GM19467 (cell line): ENCODE measurements around the gene TAS2R8.
"Not testable (repeated sequence)": the region's sequence is repeated elsewhere in the genome, so short reads cannot be mapped to it uniquely, and the experiment has no call there.

Source experiments
- ATAC-seq: cut with Tn5 transposase; IDR thresholded peaks from one replicate; pipeline ENCODE4 v1.9.1; 2021; ENCODE audit warnings: mild to moderate bottlenecking, moderate library complexity; ENCODE audit not compliant: unreplicated experiment

TAS2R8 gene, protein sequence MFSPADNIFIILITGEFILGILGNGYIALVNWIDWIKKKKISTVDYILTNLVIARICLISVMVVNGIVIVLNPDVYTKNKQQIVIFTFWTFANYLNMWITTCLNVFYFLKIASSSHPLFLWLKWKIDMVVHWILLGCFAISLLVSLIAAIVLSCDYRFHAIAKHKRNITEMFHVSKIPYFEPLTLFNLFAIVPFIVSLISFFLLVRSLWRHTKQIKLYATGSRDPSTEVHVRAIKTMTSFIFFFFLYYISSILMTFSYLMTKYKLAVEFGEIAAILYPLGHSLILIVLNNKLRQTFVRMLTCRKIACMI

DNA sequence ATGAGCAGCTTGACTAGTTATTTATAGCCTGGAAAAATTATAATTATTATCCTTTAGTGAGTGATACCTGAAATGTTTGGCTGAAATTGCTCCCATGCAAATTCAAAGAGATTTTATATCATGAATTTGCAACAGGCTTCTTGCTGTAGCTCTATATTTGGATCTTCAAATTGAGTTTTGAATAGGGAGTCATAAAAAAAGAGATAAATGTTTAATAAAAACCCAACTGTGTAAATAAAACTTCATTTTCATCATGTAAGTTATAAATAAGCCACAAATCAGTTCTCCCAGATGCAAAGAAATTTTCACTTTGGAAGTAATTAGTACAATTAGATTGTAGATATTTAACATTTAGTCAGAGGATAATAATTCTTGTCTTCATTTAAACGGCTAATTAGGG, at the start of gene TAS2R8:
TAS2R8 (minus strand) TSS at position 101 of the 400 bp plus-strand sequence. CDS start 306 bp downstream, outside the sequence.
- ATAC-seq, result no peak

DNA sequence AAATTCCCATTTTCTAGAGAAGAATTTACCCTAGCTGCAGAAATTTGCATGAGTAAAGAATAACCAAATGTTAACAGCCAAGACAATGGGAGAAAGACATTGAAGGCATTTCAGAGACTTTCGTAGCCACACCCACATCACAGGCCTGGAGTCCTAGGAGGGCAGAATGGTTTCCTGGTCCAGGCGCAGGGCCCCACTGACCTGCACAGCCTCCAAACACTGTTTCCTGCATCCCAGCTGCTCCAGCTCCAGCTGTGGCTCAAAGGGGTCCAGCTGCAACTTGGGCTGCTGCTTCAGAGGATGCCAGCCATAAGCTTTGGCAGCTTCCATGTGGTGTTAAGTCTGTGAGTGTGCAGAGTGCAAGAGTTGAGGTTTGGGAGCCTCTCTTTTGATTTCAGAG, 48.7 kb upstream of the TAS2R8 start:
- no peak for ATAC-seq

- ATAC-seq, result no peak
Observed at GRCh38 chr12:10853776-10854175, 46.7 kb upstream of the TAS2R8 start.

- no peak for ATAC-seq
Observed at GRCh38 chr12:10851243-10851858, 44.3 kb upstream of the TAS2R8 start.

DNA sequence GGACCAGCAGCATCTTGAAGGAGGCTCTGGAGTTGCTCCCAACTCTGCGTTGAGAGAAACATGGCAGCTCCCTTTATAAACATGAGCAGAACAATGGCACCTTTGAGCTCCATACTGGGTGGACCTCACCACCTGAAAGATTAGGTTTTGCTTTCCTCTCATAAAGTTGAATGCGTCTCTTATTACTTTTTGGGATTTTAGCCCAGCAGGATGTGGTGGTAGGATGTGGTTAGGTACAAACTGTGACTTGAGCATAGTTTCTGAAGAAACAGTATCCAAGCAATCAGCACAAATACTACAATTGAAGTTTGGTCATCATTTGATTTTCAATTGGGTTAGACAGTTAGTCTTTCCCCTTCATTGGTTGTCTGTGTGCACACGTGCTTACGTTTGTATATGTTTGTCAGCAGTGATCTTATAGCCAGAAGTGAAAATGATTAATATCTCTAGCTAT, 42.4 kb upstream of the TAS2R8 start, which contains the start of gene PRR4:
PRR4 (minus strand) TSS at position 51 of the 454 bp plus-strand sequence; CDS start at position 13, 38 bp downstream.
- ATAC-seq, result no peak

DNA sequence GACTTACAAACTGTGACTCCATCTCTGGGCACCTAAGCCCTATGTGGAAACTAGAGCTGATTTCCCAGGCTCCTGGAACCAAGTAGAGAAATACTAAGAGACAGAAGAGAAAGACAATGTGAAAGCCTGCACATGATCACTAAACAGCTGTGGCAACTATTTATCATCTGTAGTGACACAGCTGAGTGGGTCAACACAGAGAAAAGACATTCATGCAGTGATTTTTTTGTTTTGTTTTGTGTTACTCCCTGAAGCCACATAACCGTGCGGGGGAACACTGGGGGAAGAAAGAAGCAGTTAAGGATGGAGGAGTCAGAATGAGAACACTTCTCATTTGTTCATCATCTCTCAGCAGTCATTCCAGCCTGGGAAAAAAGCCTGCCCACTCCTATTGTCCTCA, 40.7 kb upstream of the TAS2R8 start:
- ATAC-seq, result no peak

- ATAC-seq, result no peak
Observed at GRCh38 chr12:10842862-10843261, 35.8 kb upstream of the TAS2R8 start.

- ATAC-seq, result no peak
Observed at GRCh38 chr12:10838461-10838860, 31.4 kb upstream of the TAS2R8 start.

- no peak for ATAC-seq
Observed at GRCh38 chr12:10829994-10830393, 22.9 kb upstream of the TAS2R8 start.

DNA sequence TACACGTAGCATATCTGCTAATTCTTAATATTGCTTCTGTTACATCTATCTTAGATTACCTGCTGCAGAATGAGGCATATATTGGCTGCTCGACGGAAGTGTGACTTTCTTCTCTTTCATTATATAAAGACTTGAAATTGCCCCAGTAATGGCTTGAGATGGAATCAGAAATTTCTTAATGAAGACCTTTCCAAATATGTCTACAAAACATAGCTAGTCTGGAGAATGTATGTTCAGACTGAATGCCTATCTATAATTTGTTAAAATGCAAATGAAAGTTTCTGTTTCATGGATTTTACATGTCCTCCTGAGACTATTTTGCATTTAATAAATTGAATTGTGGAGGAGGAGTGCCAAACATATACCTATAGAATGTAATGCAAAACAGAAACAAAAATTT, 19.2 kb upstream of the TAS2R8 start, which contains the start of gene TAS2R10:
TAS2R10 (minus strand) TSS at position 101 of the 400 bp plus-strand sequence; CDS start at position 12, 89 bp downstream.
- no peak for ATAC-seq

GRCh38 chr12:10824957-10825356, 17.9 kb upstream of the TAS2R8 start:
- ATAC-seq, result no peak

DNA sequence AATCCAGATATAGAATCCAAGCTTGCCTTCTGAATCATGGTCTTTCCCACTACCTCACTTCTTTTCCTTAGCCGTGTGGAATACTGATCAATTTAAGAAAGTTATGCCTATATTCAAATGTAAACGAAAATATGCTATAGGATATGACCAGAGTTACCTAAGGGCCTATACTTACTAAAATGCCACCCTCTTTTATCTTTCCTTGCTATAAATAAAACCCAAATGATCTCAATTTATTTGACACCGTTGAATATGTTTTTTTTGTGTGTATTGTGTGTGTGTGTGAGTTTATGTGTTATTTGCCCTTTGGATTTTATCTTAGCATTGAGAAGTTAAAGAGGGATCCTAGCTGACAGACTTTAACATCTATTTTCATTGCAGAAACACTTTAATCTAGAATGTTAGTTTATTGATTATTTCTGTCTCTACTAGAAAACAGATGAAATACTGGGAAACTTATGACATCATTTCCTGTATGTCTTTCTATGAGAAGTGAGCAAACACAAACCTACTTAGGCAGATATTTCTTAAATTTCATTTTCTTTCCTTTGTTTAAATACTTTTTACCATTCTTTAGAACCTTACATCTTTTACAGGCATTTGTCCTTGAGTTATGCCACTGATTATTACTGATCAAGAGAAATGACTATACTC, 4.9 kb upstream of the TAS2R8 start:
- ATAC-seq, result no peak

DNA sequence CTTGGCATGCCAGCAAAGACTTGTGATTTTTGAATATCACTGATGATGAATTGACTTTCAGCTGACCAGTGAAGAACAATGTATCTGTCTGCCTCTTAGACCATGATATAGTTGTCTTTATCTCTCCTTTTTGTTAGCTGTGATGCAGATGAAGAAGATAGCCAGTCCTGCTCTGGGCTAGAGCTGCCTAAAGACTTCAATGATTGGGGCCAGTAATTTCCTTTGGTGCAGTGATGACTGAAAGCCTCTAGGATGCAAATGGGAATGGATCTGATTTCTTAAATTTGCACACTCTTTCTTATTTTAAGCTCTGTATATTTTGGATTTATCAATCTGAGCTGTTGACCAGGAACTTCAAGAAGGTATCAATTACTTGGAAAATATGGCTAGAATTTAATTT, 3.0 kb upstream of the TAS2R8 start, which contains the start of gene TAS2R9:
TAS2R9 (minus strand) TSS at position 101 of the 400 bp plus-strand sequence; CDS start at position 8, 93 bp downstream.
- no peak for ATAC-seq

GRCh38 chr12:10802587-10802986, 4.5 kb downstream of the TAS2R8 start, which contains the start of gene TAS2R7:
TSS of gene TAS2R7 (minus strand) at chr12:10802627. CDS start at chr12:10802570, 57 bp downstream.
- no peak for ATAC-seq

DNA sequence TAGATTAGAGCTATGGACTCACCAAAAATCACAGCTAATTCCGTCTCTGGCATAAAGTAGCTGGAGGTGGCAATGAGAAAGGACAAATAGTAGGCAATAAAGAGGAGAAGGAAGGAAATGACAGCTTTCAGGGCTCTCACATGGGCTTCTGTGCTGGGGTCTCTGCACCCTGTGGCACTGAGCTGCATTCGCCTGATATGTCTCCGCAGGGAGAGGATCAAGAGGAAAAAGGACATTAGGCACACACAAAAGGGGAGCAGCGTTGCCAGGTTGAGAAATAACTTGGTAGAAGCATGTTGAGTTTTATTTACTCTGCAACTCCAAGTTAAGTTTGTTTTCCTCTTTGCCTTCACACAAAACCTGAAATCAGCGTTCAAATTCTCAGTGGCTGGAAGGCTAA, 5.3 kb downstream of the TAS2R8 start:
- ATAC-seq, result no peak

DNA sequence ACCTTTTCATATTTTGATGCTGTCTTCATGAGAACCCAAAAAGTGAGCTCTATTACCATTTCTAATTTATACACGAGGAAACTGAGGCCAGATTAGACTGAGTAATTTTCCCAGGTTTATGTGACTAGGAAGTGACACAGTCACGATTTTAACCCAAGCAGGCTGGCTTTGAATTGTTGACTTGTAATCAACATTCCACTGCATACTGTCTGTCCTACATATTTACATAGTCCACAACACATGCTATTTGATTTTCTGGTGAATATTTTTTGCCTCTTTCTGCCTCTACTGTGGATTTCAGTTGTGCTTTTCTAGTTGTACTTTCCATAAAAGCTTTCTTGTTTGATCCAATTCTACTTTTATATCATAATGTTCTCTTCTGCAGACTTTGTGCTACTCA, 12.9 kb downstream of the TAS2R8 start:
- ATAC-seq, result no peak

DNA sequence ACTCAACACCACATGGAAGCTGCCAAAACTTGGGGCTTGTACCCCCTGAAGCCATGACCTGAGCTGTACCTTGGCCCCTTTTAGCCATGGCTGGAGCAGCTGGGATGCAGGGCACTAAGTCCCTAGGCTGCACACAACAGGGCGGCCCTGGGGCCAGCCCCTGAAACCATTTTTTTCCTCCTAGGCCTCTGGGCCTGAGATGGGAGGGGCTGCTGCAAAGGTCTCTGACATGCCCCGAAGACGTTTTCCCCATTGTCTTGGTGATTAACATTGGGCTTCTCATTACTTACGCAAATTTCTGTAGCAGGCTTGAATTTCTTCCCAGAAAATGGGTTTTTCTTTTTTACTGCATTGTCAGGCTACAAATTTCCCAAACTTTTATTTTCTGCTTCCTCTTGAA, 15.3 kb downstream of the TAS2R8 start:
- ATAC-seq, result not testable (repeated sequence)

- no peak for ATAC-seq
Observed at GRCh38 chr12:10783252-10783651, 23.8 kb downstream of the TAS2R8 start.

DNA sequence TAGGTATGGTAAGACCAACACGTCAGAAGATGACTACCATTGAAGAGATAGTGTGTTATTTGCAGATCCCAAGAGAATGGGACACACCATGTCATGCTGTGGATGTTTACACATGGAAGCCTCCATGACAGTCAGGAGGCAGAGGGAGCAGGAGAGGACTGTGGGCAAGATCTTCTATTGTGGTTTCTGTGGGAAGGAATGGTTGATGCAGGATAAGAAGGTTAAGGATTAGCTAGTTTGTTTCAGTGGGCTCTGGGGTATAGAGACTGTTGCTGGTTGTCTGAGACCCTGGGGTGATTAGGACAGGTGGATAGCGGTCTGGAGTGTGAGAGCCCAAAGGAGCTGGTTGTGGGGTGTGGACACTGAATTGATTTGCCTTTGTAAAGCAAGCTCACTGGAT, 28.0 kb downstream of the TAS2R8 start:
- ATAC-seq, result no peak

DNA sequence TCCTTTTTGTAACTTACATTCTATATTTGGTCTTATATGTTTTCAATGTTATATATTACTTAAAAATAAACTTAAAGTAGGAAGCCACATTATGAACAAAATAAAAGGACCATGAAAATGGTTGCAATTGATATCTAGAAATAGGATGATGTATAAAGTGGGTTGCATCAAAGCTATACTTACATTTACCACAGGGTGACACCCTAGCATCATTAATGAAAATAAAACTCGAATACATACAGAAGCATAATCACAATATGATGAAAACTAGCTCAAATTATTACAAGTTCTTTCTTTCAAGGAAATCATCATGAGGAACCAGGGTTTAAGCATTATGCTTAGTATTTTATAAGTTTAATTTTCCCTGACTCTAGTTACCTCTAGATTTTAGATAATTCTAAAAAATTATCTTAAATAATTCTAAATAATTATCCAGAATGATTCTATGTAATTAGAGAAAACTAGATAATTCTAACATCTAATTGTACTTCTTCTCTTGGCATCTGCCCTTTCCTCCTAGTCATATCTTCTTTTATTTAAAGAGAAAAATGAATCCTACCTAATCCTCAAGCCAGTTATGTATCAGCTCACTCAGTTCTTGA, 35.9 kb downstream of the TAS2R8 start:
- no peak for ATAC-seq

DNA sequence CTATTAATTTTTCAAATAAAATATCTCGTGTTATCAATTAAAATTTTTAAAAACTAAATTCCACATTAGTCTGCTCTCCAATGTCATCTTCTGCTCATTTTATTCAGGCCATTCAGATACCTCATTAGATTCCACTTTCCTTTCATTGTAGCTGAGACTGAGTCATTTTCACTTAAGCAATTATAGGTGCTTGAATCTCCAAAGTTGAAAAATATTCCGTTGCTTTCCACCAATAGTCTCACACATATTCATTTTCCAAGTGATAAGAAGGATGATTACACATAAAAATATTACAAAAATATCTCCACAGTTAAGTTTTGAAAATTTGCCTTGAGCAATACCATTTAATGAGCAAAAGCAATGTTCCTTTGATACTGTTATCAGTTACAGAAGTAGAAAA, 47.4 kb downstream of the TAS2R8 start:
- no peak for ATAC-seq
